Endothelial cell of umbilical vein (primary cell): ENCODE measurements around the gene COL13A1. TPM values are rescaled to one million over a fixed set of nuclear protein-coding genes. Genes with fewer than 3 reads are reported as not detected.

Experiments
- BruUV-seq: library from RNA; stranded (reverse); fragments of 400-500 nt; replicated peaks from 2 replicates; lab custom pipeline; 2021; lab: Mats Ljungman, UMichigan
- CTCF ChIA-PET: fragments of 300-600, 350-600 bp; sonication (Branson Sonifier 250); formaldehyde crosslinking; loops from one replicate; lab custom pipeline; 2021; ENCODE audit warnings: antibody characterized with exemption, inconsistent platforms; lab: Charles Lee
- POLR2A ChIA-PET: fragments of 300-600, 350-600 bp; sonication (Branson Sonifier 250); formaldehyde crosslinking; loops from one replicate; lab custom pipeline; 2021; ENCODE audit warnings: antibody characterized with exemption, inconsistent platforms; lab: Charles Lee
- DNase-seq: peaks from one replicate; pipeline ENCODE4 v3.0.0-alpha.2; 2011; ENCODE audit warnings: low read depth, low spot score
- FAIRE-seq: peaks from 2 replicates; lab custom pipeline; 2011; peaks lifted over from hg19 to GRCh38; lab: Jason Lieb, UNC
- H2AFZ ChIP-seq: 2 replicates; pipeline ENCODE4 v1.6.0; 2012; ENCODE audit warnings: low read depth, low read length, control low read depth, inconsistent platforms
- H3K27ac ChIP-seq: 2 replicates; pipeline ENCODE4 v1.5.1; 2011; ENCODE audit warnings: low read depth, mild to moderate bottlenecking, control low read depth, low read length, moderate library complexity; ENCODE audit not compliant: insufficient read depth
- H3K27me3 ChIP-seq, 2 experiments: 2 replicates each; pipeline versions ENCODE4 v1.6.0 to v1.6.1; 2011; ENCODE audit warnings: low read length in 2 of 2, mixed read lengths in 1 of 2; ENCODE audit not compliant: control insufficient read depth in 2 of 2, insufficient read depth in 2 of 2
- H3K36me3 ChIP-seq, 2 experiments: 2 replicates in 1 of 2; 3 replicates in 1 of 2; pipeline ENCODE4 v1.5.1; 2011; ENCODE audit warnings: low read length in 2 of 2, mild to moderate bottlenecking in 1 of 2, moderate library complexity in 1 of 2; ENCODE audit not compliant: control insufficient read depth in 2 of 2, insufficient read depth in 2 of 2; ENCODE audit errors: extremely low read depth in 1 of 2
- H3K4me1 ChIP-seq: 3 replicates; pipeline ENCODE4 v1.5.1; 2011; ENCODE audit warnings: mild to moderate bottlenecking, low read length; ENCODE audit not compliant: control insufficient read depth, insufficient read depth; ENCODE audit errors: extremely low read depth
- H3K4me2 ChIP-seq: 2 replicates; pipeline ENCODE4 v1.6.1; 2011; ENCODE audit warnings: low read length, control low read depth, mixed read lengths; ENCODE audit not compliant: insufficient read depth
- H3K4me3 ChIP-seq, 3 experiments: fragments of 200-600 bp in 1 of 3; sonication (generic), shearing (Covaris generic) in 1 of 3; replicated peaks in 1 of 3; 2 replicates each; pipeline ENCODE4 v1.5.1; 2011 to 2016; ENCODE audit warnings: control low read depth in 3 of 3, low read length in 3 of 3, mild to moderate bottlenecking in 2 of 3, inconsistent platforms in 1 of 3, low read depth in 1 of 3, moderate library complexity in 1 of 3; ENCODE audit not compliant: insufficient read depth in 1 of 3
- H3K79me2 ChIP-seq: 2 replicates; pipeline ENCODE4 v1.6.0; 2012; ENCODE audit warnings: low read length, inconsistent platforms; ENCODE audit not compliant: control insufficient read depth, insufficient read depth
- H3K9ac ChIP-seq: replicated peaks from 2 replicates; pipeline ENCODE3; 2011; ENCODE audit warnings: low read length, control low read depth; ENCODE audit not compliant: insufficient read depth; ENCODE audit errors: extremely low read depth
- H3K9me1 ChIP-seq: replicated peaks from 3 replicates; pipeline ENCODE4 v1.6.0; 2011; ENCODE audit warnings: mild to moderate bottlenecking, low read length; ENCODE audit not compliant: control insufficient read depth, insufficient read depth; ENCODE audit errors: extremely low read depth
- H3K9me3 ChIP-seq: replicated peaks from 2 replicates; pipeline ENCODE4 v1.5.1; 2012; ENCODE audit warnings: low read length, inconsistent platforms; ENCODE audit not compliant: control insufficient read depth, insufficient read depth
- H4K20me1 ChIP-seq: replicated peaks from 2 replicates; pipeline ENCODE3; 2011; ENCODE audit warnings: mild to moderate bottlenecking, low read length; ENCODE audit not compliant: control insufficient read depth, insufficient read depth; ENCODE audit errors: extremely low read depth
- EZH2 ChIP-seq: IDR thresholded peaks from 2 replicates; pipeline ENCODE4 v1.6.1; 2012; ENCODE audit warnings: borderline replicate concordance, low read depth, mild to moderate bottlenecking, moderate library complexity, low read length, inconsistent platforms; ENCODE audit not compliant: severe bottlenecking
- FOS ChIP-seq: IDR thresholded peaks from 2 replicates; pipeline ENCODE4 v1.6.1; 2011; ENCODE audit warnings: mild to moderate bottlenecking, low read length, moderate library complexity, borderline replicate concordance; ENCODE audit not compliant: insufficient read depth
- GATA2 ChIP-seq: IDR thresholded peaks from 2 replicates; pipeline ENCODE4 v1.7.0; 2011; ENCODE audit warnings: low read depth, mild to moderate bottlenecking, moderate library complexity, mixed read lengths, low read length; ENCODE audit not compliant: insufficient read length, insufficient read depth
- JUN ChIP-seq: IDR thresholded peaks from 2 replicates; pipeline ENCODE4 v1.6.1; 2011; ENCODE audit warnings: borderline replicate concordance, low read depth; ENCODE audit not compliant: insufficient read length, insufficient read depth
- MYC ChIP-seq: IDR thresholded peaks from one replicate; pipeline ENCODE4 v1.6.1; 2011; ENCODE audit warnings: mild to moderate bottlenecking, low read depth, low read length
- POLR2A ChIP-seq: IDR thresholded peaks from 2 replicates; pipeline ENCODE4 v1.6.1; 2012; ENCODE audit warnings: low read depth, mild to moderate bottlenecking, control low read depth, low read length
- POLR2AphosphoS5 ChIP-seq: IDR thresholded peaks from 2 replicates; pipeline ENCODE4 v1.6.1; 2012; ENCODE audit warnings: low read depth, mild to moderate bottlenecking, control low read depth, low read length, moderate library complexity; ENCODE audit not compliant: insufficient read depth
- dilution Hi-C: fragments of 300-500 bp; cut with MboI; formaldehyde crosslinking; loops from one replicate; pipeline ENCODE4 v1.15.0; 2019; ENCODE audit warnings: low sequenced_read_pairs; ENCODE audit not compliant: extremely low pct_ligation_motif_present
- intact Hi-C: fragments of 100-400 bp; cut with micrococcal nuclease; formaldehyde crosslinking; loops from one replicate; pipeline ENCODE4 v1.10.0; 2022
- polyA plus RNA-seq, 4 experiments: library from polyadenylated mRNA; depleted of rRNA in 3 of 4; stranded (reverse) in 3 of 4; unstranded in 1 of 4; fragments of >200 nt; gene quantifications; 2 replicates each; pipeline versions ENCODE4 v1.2.1 to v1.2.3, GENCODE V29; 2011 to 2012; ENCODE audit warnings: missing spikeins in 1 of 4
- total RNA-seq: library from RNA; stranded (reverse); gene quantifications from 2 replicates; pipeline ENCODE4 v1.2.3, GENCODE V29; 2021
- TF ChIP-seq, protein P1 (sequence below): IDR thresholded peaks from 2 replicates; pipeline ENCODE4 v1.6.1; 2011; ENCODE audit not compliant: insufficient read depth, insufficient read length
- TF ChIP-seq, protein P2 (sequence below), 2 donors: IDR thresholded peaks; 1 replicate in 1 of 2; 2 replicates in 1 of 2; pipeline ENCODE4 v1.5.1; 2011; ENCODE audit warnings: low read length in 2 of 2, mild to moderate bottlenecking in 2 of 2, moderate library complexity in 2 of 2, control low read depth in 1 of 2, inconsistent platforms in 1 of 2, low read depth in 1 of 2; ENCODE audit not compliant: insufficient read depth in 1 of 2; ENCODE audit errors: extremely low read depth in 1 of 2

Gene COL13A1
- total and polyA plus RNA-seq, 2 donors (not counting 3 experiments of a cell fraction or from before 2014, with no cell fraction given), result 21.4 to 47.5 TPM

DNA sequence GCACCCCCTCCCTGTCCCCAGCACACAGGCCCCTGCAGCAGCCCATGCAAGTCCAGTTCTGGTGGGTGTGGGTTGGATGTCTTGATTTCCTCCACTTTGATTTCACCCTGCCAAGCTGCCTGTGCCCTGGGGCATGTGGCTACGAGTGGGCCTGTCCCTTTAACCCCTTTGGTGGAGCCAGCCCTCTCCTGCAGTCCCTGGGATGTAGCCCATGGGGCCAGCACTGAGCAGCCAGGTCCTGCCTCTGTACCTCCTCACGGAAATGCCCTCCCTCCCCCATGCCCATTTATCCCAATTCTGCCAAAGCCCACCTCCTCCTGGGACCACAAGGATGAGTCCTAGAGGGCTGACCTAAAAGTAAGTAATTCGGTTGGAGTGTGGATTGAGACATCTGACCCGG, 11.9 kb downstream of the COL13A1 start:
- intact Hi-C loops (no loop called here), dilution Hi-C loops (no loop called here)
- no TSS peak for BruUV-seq
- Histone ChIP-seq H3K9me1 (no peaks in the 10 kb centered on the region), H3K79me2 (peaks cover 97% of the 10 kb centered on the region), H3K9me3 (no peaks in the 10 kb centered on the region), H3K36me3 (no peaks in the 10 kb centered on the region), H3K27ac (no peak overlapping the region), H3K4me2 (no peak overlapping the region), H4K20me1 (no peaks in the 10 kb centered on the region), H3K27me3 (no peaks in the 10 kb centered on the region), H3K4me1 (peaks cover 29% of the 10 kb centered on the region), H3K4me3 (no peak overlapping the region), H3K9ac (no peak overlapping the region), H2AFZ (no peak overlapping the region)
- ChIA-PET POLR2A (no interaction called here), CTCF (interaction anchor here (1.3 to 5.2 kb wide), 3 partner anchors 10 to 75 kb away, joined by 3 to 21 read pairs (median 12); no protein-coding TSS in a partner anchor)
- FAIRE-seq, result no peak
- no peak for DNase-seq
- TF ChIP-seq JUN (no peak), GATA2 (no peak), POLR2AphosphoS5 (no peak), FOS (no peak), EZH2 (no peak), POLR2A (no peak), MYC (no peak)
- TF ChIP-seq, protein P1, sequence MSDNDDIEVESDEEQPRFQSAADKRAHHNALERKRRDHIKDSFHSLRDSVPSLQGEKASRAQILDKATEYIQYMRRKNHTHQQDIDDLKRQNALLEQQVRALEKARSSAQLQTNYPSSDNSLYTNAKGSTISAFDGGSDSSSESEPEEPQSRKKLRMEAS, result no peak
- TF ChIP-seq, protein P2, sequence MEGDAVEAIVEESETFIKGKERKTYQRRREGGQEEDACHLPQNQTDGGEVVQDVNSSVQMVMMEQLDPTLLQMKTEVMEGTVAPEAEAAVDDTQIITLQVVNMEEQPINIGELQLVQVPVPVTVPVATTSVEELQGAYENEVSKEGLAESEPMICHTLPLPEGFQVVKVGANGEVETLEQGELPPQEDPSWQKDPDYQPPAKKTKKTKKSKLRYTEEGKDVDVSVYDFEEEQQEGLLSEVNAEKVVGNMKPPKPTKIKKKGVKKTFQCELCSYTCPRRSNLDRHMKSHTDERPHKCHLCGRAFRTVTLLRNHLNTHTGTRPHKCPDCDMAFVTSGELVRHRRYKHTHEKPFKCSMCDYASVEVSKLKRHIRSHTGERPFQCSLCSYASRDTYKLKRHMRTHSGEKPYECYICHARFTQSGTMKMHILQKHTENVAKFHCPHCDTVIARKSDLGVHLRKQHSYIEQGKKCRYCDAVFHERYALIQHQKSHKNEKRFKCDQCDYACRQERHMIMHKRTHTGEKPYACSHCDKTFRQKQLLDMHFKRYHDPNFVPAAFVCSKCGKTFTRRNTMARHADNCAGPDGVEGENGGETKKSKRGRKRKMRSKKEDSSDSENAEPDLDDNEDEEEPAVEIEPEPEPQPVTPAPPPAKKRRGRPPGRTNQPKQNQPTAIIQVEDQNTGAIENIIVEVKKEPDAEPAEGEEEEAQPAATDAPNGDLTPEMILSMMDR (IDR thresholded peaks at IDR 0.05; ENCODE audit: extremely low read depth in 1 of 2, insufficient read depth in 1 of 2, low read depth in 1 of 2, low read length in 2 of 2), result no peak
